ENCODE data around the gene CALHM5.

CALHM5 gene

DNA sequence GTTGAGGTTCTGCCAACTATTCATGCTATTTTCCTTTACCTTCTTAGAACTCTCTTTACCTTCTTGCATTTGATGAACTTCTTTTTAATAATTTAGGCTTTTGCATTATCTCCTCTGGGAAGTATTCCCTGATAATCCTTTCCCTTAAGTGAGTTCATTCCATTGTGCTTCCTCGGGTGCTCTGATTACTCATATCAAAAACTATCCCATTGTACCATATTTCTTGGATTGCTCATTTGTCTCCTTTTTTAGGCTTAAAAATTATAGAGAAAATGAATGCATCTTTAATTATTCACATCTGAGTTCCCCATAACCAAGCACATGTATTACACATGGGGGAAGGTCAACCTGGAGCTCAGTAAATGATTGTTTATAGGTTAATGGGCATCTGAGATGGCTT lies 44.6 kb downstream of the CALHM5 start:
- DNase-seq, result no peak

DNA sequence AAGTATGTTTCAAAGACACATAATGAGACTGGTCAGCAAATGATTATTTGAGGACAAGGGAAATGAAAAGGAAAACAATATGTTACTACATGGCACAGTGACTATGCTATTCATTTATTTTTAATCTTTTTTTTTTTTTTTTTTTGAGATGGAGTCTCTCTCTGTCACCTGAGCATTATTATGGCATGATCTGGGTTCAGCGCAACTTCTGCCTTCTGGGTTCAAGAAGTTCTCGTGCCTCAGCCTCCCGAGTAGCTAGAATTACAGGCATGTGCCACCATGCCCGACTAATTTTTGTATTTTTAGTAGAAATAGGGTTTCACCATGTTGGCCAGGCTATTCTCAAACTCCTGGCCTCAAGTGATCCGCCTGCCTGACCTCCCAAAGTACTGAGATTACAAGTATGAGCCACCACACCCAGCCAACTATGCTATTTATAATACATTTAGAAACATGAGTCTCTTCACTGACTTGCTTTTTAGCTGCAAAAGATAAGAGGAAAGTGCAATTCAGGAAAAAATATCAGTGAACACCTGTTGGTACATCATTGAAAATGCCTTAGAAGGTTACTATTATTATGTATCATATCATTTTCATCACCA lies 45.5 kb downstream of the CALHM5 start:
- no peak for DNase-seq

DNA sequence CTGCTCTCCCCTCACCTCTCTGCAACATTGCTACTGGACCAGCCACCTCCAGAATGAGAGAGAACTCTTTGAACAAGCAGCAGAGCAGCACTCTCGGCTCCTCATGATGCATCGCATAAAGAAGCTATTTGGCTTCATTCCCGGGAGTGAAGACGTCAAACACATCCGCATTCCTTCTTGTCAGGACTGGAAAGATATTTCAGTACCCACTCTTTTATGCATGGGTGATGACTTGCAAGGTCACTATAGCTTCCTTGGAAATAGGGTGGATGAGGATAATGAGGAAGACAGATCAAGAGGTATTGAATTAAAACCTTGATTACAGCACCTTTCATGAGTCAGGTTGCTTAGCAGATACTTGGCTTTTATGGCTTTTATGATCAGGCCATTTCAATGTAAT lies 46.5 kb downstream of the CALHM5 start:
- no peak for DNase-seq

DNA sequence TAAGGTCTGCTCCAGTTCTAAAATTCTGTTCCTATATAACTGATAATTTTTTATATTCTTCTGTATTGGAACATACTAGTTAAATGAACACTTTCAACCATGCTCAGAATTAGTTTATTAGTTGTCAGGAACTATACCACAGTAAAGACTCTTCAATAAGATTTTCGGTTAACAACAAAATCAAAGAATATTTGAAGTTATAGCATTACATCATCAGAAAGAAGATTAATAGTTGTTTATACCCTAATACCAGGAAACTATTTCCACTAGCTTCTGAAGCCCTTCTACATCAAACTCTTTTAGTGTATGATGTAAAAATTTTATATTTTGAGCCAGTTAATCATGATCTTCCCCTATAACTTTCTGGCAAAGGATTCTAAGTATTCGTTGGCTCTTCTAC lies 48.7 kb downstream of the CALHM5 start:
- DNase-seq, result no peak

DNA sequence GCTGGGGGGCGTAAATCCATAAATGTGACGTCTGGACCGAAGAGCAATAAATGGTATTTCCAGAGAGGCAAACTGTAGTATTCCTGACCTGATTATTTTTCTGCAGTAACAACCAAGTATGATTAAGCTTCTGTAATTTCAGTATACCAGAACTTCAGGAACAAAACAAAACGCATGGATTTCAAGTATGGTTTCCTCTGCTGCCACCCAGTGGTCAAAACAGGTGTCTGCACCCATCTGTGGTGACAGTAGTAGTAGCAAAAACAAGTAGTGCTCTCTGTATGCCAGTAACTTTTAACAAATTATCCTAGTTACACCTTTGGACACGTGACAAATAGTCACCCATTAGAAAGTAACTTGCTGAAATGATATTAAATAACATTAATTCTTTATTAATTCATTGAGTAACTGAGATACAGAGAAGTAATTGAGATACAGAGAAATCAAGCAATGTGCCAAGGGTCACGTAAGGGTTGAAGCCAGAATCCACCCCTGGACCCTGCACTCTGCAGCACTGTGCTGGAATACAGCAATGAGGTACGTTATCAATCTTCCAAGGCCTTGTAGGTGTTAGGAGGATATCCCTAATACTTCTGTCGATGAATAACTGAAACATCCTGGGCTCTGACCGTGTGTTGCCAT lies 50.1 kb downstream of the CALHM5 start:
- peak; percentile 57 for DNase-seq

DNA sequence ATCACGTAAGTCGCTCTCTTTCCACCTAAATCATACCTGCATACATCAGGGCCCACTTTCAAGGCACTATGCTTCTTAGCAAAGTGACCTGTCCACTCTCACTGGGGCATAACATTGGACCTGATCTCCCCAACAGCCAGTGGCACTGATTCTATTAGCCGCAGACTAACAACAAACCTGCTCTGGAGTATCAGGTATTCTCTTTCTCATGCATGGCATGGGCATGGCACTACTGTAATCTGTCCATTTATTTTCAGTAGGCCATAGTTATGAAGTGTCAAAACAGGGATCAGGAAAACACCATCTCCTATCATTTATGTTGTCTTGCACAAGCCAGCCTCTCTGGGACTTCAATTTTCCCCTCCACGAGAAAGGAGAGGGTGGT lies 50.6 kb downstream of the CALHM5 start:
- no peak for DNase-seq

DNA sequence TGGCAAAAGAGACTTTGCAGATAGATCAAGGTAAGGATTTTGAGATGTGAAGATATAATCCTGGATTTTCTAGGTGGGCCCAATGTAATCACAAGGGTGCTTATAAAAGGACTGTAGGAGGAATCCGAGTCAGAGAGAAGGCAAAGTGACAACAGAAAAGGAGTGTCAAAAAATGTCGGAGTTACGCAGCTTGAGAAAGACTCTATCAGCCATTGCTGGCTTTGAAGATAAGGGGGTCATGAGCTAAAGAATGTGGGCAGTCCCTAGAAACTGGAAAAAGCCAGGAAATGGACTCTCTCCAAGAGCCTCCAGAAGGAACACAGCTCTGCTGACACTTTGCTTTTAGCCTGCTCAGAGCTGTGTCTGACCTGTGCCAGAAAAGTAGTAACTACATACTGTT lies 51.2 kb downstream of the CALHM5 start:
- no peak for DNase-seq

DNA sequence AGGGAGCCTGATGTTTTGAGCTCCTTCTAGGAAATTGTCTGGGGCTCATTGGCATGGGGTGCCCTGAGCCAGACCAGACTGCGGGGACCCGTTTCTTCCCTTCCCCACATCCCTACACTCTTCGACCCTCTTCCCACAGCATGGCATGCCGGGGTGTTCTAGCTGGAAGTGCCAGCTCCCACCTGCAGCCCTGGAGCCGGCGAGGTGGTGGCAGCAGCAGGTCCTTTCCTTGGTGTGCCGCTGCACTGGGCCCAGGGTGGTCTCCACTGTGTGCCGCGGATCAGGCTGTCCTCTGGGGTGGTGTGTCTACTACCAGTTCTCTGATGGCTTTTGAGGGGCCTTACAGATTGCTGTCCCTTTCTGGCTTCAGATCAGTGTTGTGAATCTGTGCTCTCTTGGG lies 52.4 kb downstream of the CALHM5 start:
- no peak for DNase-seq

DNA sequence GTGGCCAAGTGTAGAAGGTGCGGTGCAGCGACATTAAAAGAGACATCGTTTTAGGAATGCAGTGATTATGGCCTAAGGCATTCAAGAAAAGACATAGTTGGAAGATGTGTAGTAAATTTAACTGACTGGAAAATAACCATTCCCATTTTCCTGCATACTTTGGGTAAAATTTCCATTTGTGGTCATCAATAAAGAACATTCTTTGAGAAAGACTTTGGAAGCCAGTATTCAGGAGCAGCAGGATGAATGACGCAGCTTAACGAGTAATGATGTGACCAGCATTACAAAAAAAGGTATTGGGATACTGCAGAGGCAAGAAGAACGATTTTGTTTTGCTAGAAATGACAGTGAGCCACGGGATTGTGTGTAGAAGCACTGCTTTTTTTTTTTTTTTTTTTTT lies 52.9 kb downstream of the CALHM5 start:
- DNase-seq, result no peak

DNA sequence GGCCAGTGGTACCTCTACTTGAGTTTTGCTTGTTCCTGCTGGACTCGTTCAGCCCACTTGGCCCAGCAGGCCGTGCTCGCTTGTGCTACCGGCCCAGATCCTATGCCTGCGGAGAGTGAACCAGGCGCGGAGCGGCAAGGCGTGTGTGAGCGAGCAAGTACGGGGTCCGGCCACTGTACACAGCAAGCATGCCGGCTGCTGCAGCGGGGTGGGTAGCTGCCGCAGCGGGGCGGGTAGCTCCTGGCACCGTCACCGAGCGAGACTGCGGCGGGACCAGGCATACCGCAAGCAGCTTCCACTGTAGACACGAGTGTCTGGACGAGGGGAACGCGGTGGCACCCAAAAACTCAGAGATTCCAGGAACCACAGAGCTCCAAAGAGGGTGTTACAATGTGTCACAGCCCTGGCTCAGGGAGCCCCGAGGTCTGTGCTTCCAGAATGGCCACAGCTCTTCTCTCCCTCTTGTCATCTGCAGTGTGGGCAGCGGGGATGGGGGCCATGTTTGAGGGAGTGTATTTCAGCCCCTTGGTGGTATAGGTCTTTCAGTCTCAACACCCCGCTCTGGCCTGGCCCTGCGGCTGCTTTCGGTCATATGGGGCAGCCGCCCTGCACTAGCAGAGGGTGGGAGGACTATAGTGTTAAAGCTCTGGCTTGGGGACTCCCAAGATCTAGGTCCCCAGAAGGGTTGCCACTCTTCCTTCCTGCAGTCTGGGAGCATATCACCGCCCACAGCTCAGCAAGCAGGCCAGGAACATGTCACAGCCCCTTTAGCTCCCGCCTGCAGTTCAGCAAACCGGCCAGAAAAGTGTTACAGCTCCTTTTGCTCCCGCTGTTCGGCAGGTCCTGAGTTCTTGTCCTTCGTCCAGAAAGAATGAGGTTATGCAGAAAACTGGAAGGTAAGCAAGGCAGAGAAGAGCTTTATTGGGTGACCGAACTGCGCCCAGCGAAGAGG lies 53.8 kb downstream of the CALHM5 start:
- peak; percentile 17 for DNase-seq

DNA sequence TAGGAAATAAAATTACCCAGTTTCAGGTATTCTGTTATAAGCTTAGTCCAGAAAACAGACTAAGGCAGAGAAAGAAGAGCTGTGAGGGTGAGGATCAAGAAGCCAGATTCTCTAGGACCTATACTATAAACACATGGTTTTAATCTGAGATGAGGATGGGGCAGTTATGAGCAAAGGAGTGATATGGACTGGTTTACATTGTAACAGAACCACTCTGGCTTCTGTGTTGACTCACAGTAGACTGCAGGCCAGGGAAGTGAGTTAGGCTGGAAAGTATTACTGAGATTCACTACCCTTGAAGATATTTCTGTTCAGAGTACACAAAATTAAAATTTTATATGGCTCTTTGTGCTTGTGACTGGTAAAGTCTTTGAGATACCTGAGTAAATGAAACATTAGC lies 56.7 kb downstream of the CALHM5 start:
- no peak for DNase-seq

DNA sequence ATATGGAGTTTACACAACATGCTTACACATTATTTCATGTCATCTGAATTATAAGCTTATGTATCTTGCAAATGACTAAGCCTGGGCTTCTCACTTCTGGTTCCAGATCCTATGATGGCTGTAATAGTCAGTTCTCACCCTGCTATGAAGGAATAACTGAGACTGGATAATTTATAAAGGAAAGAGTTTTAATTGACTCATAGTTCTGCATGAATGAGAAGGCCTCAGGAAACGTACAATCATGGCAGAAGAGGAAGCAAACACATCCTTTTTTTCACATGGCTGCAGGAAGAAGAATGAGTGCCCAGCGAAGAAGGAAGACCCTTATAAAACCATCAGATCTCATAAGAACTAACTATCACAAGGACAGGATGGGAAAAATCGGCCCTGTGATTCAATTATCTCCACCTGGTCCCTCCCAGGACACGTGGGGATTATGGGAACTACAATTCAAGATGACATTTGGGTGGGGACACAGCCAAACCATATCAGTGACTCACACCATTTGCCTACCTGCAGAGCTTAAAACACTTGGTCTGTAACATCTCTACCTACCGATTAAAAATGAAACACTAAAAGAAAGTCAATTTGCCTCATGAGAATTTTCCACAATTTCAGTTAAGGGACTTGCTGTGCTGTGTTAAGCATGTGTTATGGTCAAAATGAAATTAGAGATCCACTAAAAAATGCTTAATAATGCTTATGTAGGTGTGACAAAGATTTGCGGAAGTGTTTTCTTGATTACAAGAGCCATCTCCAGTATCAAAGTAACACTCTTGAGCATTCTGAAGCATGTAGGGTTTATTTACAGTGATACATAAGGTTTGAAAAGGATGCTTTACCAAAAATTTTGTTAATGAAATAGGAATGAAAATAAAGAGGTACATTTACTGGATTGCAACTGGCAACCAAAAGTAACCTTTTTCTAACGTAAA lies 57.6 kb downstream of the CALHM5 start:
- DNase-seq, result no peak

DNA sequence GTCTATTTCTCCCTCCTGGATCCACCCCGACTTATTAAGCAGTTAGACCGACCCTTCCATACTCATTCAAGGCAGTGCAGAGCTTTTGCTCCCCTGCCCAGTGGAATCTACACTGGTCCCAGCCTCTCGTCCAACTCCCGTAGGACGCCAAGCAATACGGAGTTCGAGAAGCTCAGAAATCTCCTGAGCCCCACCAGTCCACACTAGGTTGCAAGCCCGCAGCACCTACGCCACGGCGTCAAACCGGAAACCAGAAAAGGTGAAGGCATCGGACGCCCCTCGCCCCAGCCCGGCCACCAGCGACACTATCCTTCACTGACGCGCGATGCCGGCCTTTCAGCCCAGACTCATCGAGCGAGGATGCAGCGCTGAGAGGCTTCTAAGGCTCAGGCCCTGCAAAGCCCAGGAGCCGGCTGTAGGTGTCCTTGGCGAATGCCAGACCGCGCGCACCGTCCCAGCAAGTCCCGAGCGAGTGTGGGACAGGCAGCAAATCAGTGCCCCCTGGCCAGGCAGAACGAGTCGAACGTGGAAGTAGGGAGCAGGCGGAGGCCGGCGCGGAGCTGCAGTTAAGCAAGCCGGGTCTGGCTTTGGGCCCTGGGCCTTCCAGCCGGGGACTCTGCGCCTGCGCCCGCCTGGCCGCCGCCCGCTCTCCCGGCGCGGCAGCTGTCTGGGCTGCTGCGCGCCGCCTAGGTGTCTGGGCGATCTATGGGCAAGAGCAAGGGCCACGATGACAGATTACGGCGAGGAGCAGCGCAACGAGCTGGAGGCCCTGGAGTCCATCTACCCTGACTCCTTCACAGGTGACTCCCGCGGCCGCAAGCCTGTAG lies 59.6 kb downstream of the CALHM5 start, which contains the start of gene RWDD1:
RWDD1 (plus strand) TSS at position 649 of the 827 bp plus-strand sequence; CDS start at position 728, 79 bp downstream.
- peak; percentile 99 for DNase-seq

DNA sequence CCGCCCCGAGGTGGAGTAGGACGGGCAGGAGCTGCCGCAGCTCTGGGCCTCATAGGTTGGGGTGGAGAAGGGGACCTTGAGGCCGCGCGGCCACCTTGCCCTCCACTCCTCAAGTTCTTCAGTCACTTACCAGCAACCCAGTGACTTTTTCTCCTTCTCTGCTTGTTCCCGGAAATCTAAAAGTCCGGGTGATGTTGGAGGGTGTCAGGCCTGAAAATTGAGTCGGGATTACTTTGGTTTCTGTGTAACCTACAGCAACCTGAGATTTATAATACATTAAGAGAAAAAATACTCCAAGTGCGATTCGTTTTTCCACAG lies 60.2 kb downstream of the CALHM5 start:
- DNase-seq, result no peak

DNA sequence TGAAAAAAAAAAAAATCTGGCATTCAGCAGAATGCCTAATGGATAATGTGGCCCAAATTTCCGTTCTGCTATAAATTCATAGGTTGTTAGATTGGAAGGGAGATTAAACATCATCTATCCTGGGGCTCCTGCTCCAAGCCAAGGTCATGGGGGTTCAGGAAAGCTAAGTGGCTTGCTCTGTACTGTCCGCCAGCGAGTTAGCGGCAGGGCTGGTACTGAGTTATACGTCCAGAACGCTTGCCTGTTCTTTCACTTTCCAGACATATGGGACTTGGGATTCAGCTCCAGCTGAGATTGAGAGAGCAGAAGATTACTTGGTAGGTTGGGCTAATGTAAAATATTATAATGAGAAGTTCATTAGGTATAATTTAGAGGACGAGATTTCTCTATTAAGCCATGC lies 60.7 kb downstream of the CALHM5 start:
- no peak for DNase-seq

Measured in stimulated activated CD4-positive, alpha-beta T cell treated with anti-CD3 and anti-CD28 coated beads, Interleukin-1b, Interleukin-23, amount 100 ng/mL, for 48 hours (primary cell).